GM23248 (cell line): ENCODE results near the gene CDC14C. TPM values are rescaled to one million over a fixed set of nuclear protein-coding genes. Genes with fewer than 3 reads are reported as not detected.

Experiments used
- DNase-seq: peaks from one replicate; pipeline ENCODE4 v3.0.0-alpha.2; 2015
- H2AFZ ChIP-seq: fragments of 200-600 bp; sonication (generic); 2 replicates; pipeline ENCODE4 v1.6.1; 2016; ENCODE audit warnings: antibody characterized with exemption
- H3F3A ChIP-seq: fragments of 200-600 bp; sonication (generic); 2 replicates; pipeline ENCODE4 v1.6.1; 2016; ENCODE audit warnings: mild to moderate bottlenecking, antibody characterized with exemption, mixed run types; ENCODE audit not compliant: insufficient read depth
- H3K27ac ChIP-seq: fragments of 200-600 bp; sonication (generic); 2 replicates; pipeline ENCODE4 v1.5.1; 2016; ENCODE audit warnings: mild to moderate bottlenecking
- H3K27me3 ChIP-seq: fragments of 200-600 bp; sonication (generic); replicated peaks from 2 replicates; pipeline ENCODE4 v1.6.1; 2016; ENCODE audit warnings: mild to moderate bottlenecking; ENCODE audit not compliant: insufficient read depth
- H3K36me3 ChIP-seq: fragments of 200-600 bp; sonication (generic); 2 replicates; pipeline ENCODE4 v1.6.1; 2016; ENCODE audit warnings: low read depth, mild to moderate bottlenecking
- H3K4me1 ChIP-seq: fragments of 200-600 bp; sonication (generic); 2 replicates; pipeline ENCODE4 v1.6.1; 2016; ENCODE audit warnings: mild to moderate bottlenecking; ENCODE audit not compliant: insufficient read depth
- H3K4me2 ChIP-seq: fragments of 200-600 bp; sonication (generic); one replicate; pipeline ENCODE4 v1.6.1; 2016; ENCODE audit warnings: mild to moderate bottlenecking; ENCODE audit not compliant: unreplicated experiment
- H3K4me3 ChIP-seq: fragments of 200-600 bp; sonication (generic); 2 replicates; pipeline ENCODE4 v1.5.1; 2016; ENCODE audit warnings: mild to moderate bottlenecking
- H3K79me2 ChIP-seq: fragments of 200-600 bp; sonication (generic); 2 replicates; pipeline ENCODE4 v1.6.1; 2016; ENCODE audit warnings: mild to moderate bottlenecking; ENCODE audit not compliant: insufficient read depth
- H3K9ac ChIP-seq: fragments of 200-600 bp; sonication (generic); 2 replicates; pipeline ENCODE4 v1.6.1; 2016; ENCODE audit warnings: mild to moderate bottlenecking
- H3K9me2 ChIP-seq: fragments of 200-600 bp; sonication (generic); 2 replicates; pipeline ENCODE4 v1.6.1; 2016; ENCODE audit warnings: mixed run types, mild to moderate bottlenecking, moderate library complexity; ENCODE audit not compliant: insufficient read depth
- H3K9me3 ChIP-seq: fragments of 200-600 bp; sonication (generic); one replicate; pipeline ENCODE4 v1.6.1; 2017; ENCODE audit warnings: low read depth
- H4K20me1 ChIP-seq: fragments of 200-600 bp; sonication (generic); 2 replicates; pipeline ENCODE4 v1.6.0; 2016; ENCODE audit not compliant: insufficient read depth
- EZH2 ChIP-seq: fragments of 200-600 bp; sonication (generic); IDR thresholded peaks from 2 replicates; pipeline ENCODE4 v1.6.1; 2018; ENCODE audit warnings: antibody characterized with exemption, mild to moderate bottlenecking; ENCODE audit not compliant: insufficient read depth, poor library complexity, severe bottlenecking
- EZH2phosphoT487 ChIP-seq: fragments of 200-600 bp; sonication (generic); IDR thresholded peaks from 2 replicates; pipeline ENCODE4 v1.6.1; 2018; ENCODE audit warnings: antibody characterized with exemption, moderate library complexity, mild to moderate bottlenecking, low read depth; ENCODE audit not compliant: insufficient read depth
- WGBS, 2 experiments: methylation state at CpG; one replicate each; pipeline ENCODE4 v1.1.6; 2015 to 2017; ENCODE audit warnings: low lambda C conversion rate in 2 of 2, low coverage in 1 of 2; ENCODE audit errors: missing lambda C conversion rate in 2 of 2; 5-methylcytosine and 5-hydroxymethylcytosine counted together
- in situ Hi-C: fragments of 300-500 bp; cut with MboI; formaldehyde crosslinking; loops from 2 replicates; pipeline ENCODE4 v1.15.0; 2020
- polyA plus RNA-seq: library from polyadenylated mRNA; unstranded; fragments of >200 nt; fragmentation: Nextera tagmentation; extraction: Ambion mirVana; gene quantifications from 2 replicates; pipeline ENCODE4 v1.2.1, GENCODE V29; 2016
- total RNA-seq: library from RNA; depleted of rRNA; stranded (reverse); fragments of >200 nt; shearing (Covaris generic); gene quantifications from 2 replicates; pipeline ENCODE4 v1.2.3, GENCODE V29; 2014

CDC14C gene
- total and polyA plus RNA-seq, 2 experiments from 2014 or later = 0.11 TPM; not detected in 1

DNA sequence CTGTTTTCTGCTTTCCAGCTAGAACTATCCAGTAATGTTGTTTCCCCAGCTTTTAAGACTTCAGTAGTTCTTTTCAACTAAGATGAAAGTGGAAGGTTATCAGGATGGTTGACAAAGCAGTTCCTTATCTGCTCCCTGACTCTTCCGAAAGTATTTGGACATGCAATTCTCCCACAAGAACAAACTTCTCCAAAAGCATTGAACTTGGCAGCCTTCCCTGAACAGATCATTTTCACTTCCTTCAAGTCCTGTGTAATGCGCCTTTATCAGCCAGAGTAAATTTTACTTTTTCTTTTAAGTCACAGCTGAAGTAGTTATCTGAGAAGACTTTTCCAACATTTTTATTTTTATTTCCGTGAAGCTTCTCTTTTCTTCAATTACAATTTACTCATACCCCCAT lies 39.7 kb downstream of the CDC14C start:
- H3K4me3 ChIP-seq = no peak overlapping the region
- H3K79me2 ChIP-seq = no peaks in the 10 kb centered on the region
- H3K36me3 ChIP-seq = no peaks in the 10 kb centered on the region
- TF ChIP-seq EZH2phosphoT487 = no peak
- no peak for TF ChIP-seq EZH2
- no peaks in the 10 kb centered on the region for H3K27me3 ChIP-seq
- in situ Hi-C loops = no loop called here
- H3K27ac ChIP-seq = no peak overlapping the region
- no peak overlapping the region for H3K4me2 ChIP-seq
- H3K4me1 ChIP-seq = no peaks in the 10 kb centered on the region
- no peaks in the 10 kb centered on the region for H4K20me1 ChIP-seq
- H3K9me3 ChIP-seq = no peaks in the 10 kb centered on the region
- H2AFZ ChIP-seq = no peak overlapping the region
- H3K9me2 ChIP-seq = no peaks in the 10 kb centered on the region
- WGBS, 2 experiments = 10 to 14% methylated on average over 3 of the region's 3 CpGs
- H3F3A ChIP-seq = no peaks in the 10 kb centered on the region
- no peak overlapping the region for H3K9ac ChIP-seq
- no peak for DNase-seq

DNA sequence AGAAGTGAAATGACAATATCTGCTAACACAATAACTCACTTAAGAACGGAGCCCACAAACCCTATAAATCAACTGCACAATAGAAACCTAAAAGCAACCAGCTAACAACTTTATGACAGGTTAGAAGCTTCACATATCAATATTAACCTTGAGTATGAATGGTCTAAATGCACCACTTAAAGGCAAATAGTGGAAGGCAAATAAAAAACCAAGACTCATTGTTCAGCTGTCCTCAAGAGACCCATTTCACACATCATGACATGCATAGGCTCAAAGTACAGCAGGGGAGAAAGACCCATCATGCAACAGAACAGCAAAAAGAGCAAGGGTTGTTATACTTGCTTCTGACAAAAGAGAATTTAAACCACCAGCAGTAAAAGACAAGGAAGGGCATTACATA lies 46.8 kb downstream of the CDC14C start:
- Histone ChIP-seq H3K4me1 (no peaks in the 10 kb centered on the region), H3K4me3 (no peak overlapping the region), H3K9me3 (no peaks in the 10 kb centered on the region), H3K9me2 (0 out of 2 replicates have a peak, but pooled peaks cover 3% of the 10 kb centered on the region), H3K9ac (no peak overlapping the region), H4K20me1 (no peaks in the 10 kb centered on the region), H3K4me2 (no peak overlapping the region), H3K27me3 (no peaks in the 10 kb centered on the region), H3K27ac (no peak overlapping the region), H2AFZ (no peak overlapping the region), H3F3A (no peaks in the 10 kb centered on the region), H3K36me3 (no peaks in the 10 kb centered on the region), H3K79me2 (no peaks in the 10 kb centered on the region)
- WGBS, 2 experiments = 0 to 20% methylated on average over 1 of the region's 1 CpG
- TF ChIP-seq EZH2 (no peak), EZH2phosphoT487 (no peak)
- no peak for DNase-seq
- in situ Hi-C loops = no loop called here

DNA sequence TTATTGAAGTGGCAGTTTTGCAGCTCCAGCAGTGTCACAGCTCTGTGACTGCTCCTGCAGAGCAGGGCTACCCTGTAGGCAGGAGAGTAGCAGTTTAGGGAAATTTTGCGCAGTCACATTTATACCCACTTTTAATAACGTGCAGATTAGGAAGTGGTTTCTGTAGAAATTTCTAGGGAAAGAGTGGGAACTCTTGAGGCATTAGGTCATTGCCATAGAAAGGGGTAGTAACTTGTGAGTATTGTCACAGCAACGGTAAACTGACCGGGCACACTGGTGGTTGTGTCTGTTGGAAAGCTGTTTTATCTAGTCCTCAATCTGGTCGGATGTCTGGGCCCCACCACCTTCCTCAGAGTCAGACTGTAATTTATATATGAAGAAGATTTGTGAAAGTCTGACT lies 51.9 kb downstream of the CDC14C start:
- in situ Hi-C loops = no loop called here
- Histone ChIP-seq H3K4me1 (no peaks in the 10 kb centered on the region), H2AFZ (no peak overlapping the region), H3F3A (no peaks in the 10 kb centered on the region), H3K27ac (no peak overlapping the region), H3K36me3 (no peaks in the 10 kb centered on the region), H3K27me3 (no peaks in the 10 kb centered on the region), H3K79me2 (no peaks in the 10 kb centered on the region), H3K9me3 (no peaks in the 10 kb centered on the region), H3K4me3 (no peak overlapping the region), H4K20me1 (no peaks in the 10 kb centered on the region), H3K4me2 (no peak overlapping the region), H3K9ac (no peak overlapping the region), H3K9me2 (0 out of 2 replicates have a peak, but pooled peaks cover 3% of the 10 kb centered on the region)
- TF ChIP-seq EZH2 = no peak
- no peak for TF ChIP-seq EZH2phosphoT487
- WGBS, 2 experiments = 37 to 39% methylated on average over 5 of the region's 5 CpGs
- DNase-seq = no peak

DNA sequence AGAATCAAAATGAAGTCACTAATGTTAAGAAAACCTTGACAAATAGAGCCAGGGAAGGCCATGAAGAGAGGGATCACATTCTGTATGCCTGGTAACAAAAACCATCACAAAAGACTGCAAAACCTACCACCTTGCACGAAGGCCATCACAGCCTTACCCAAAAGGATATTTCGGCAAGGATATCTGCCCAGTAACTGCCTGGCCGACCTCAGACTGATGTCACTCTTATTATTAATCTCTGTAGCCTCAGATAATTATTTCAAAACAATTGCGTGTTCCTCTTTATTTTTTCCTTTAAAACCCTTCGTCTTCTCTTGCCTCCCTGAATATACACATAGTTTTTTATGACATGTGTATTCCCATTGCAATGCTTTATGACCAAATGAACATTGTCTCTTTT lies 52.5 kb downstream of the CDC14C start:
- Histone ChIP-seq H3K27ac (no peak overlapping the region), H3K9me2 (0 out of 2 replicates have a peak, but pooled peaks cover 3% of the 10 kb centered on the region), H3K9me3 (no peaks in the 10 kb centered on the region), H4K20me1 (no peaks in the 10 kb centered on the region), H3K79me2 (no peaks in the 10 kb centered on the region), H2AFZ (no peak overlapping the region), H3K4me3 (no peak overlapping the region), H3K4me1 (no peaks in the 10 kb centered on the region), H3K9ac (no peak overlapping the region), H3F3A (no peaks in the 10 kb centered on the region), H3K36me3 (no peaks in the 10 kb centered on the region), H3K27me3 (no peaks in the 10 kb centered on the region), H3K4me2 (no peak overlapping the region)
- in situ Hi-C loops = no loop called here
- TF ChIP-seq EZH2 (no peak), EZH2phosphoT487 (no peak)
- no peak for DNase-seq
- WGBS, 2 experiments = 12 to 16% methylated on average over 5 of the region's 5 CpGs
